Breast epithelium (tissue), 4 donors: ENCODE measurements around the gene STIMATE. TPM values are rescaled to one million over a fixed set of nuclear protein-coding genes. Genes with fewer than 3 reads are reported as not detected.

Experiments used
- DNase-seq, 2 donors: peaks; one replicate each; pipeline ENCODE4 v3.0.0-alpha.2; 2019; ENCODE audit warnings: low spot score in 2 of 2
- H3K27ac ChIP-seq, 2 donors: fragments of 200-600 bp; sonication (generic) in 1 of 2; one replicate each; pipeline ENCODE4 v1.5.1; 2016 to 2019; ENCODE audit warnings: mild to moderate bottlenecking in 1 of 2
- H3K27me3 ChIP-seq, 2 donors: fragments of 200-600 bp; sonication (generic) in 1 of 2; one replicate each; pipeline versions ENCODE4 v1.5.1 to v1.6.0; 2017 to 2019; ENCODE audit warnings: control low read depth in 1 of 2, mild to moderate bottlenecking in 1 of 2
- H3K36me3 ChIP-seq: fragments of 200-600 bp; one replicate; pipeline ENCODE4 v1.5.1; 2019
- H3K4me1 ChIP-seq, 2 donors: fragments of 200-600 bp; sonication (generic); one replicate each; pipeline ENCODE4 v1.5.1; 2016 to 2019; ENCODE audit warnings: control low read depth in 1 of 2
- H3K4me3 ChIP-seq, 3 donors: fragments of 200-600 bp; sonication (generic); 1 replicate in 2 of 3; 2 replicates in 1 of 3; pipeline ENCODE4 v1.5.1; 2016 to 2019; ENCODE audit warnings: mild to moderate bottlenecking in 3 of 3, moderate library complexity in 2 of 3
- H3K9me3 ChIP-seq, 2 donors: fragments of 200-600 bp; sonication (generic) in 1 of 2; one replicate each; pipeline ENCODE4 v1.5.1; 2016 to 2019; ENCODE audit warnings: control low read depth in 1 of 2
- POLR2A ChIP-seq: fragments of 450-650 bp; IDR thresholded peaks from one replicate; pipeline ENCODE4 v1.6.1; 2016; ENCODE audit warnings: antibody characterized with exemption, mild to moderate bottlenecking, moderate library complexity
- POLR2AphosphoS5 ChIP-seq, 3 donors: sonication (generic); formaldehyde crosslinking; IDR thresholded peaks; one replicate each; pipeline ENCODE4 v1.6.1; 2017; ENCODE audit warnings: antibody characterized with exemption in 3 of 3
- intact Hi-C: fragments of 100-400 bp; cut with DNase I; formaldehyde crosslinking; loops from one replicate; pipeline ENCODE4 v1.15.1; 2023; ENCODE audit warnings: low total_unique reads
- total RNA-seq, 3 donors: library from RNA; depleted of rRNA; stranded (reverse); fragments of >200 nt; gene quantifications; one replicate each; pipeline ENCODE4 v1.1.0, GENCODE V29; 2016
- TF ChIP-seq, protein P1 (sequence below), 3 donors: fragments of 450-650 bp; IDR thresholded peaks; one replicate each; pipeline ENCODE4 v1.5.1; 2016 to 2017; ENCODE audit warnings: antibody characterized with exemption in 3 of 3, mild to moderate bottlenecking in 3 of 3, moderate library complexity in 3 of 3

Gene STIMATE
- total RNA-seq, 3 donors from 2014 or later = 14.0 to 18.7 (median 14.7) TPM

DNA sequence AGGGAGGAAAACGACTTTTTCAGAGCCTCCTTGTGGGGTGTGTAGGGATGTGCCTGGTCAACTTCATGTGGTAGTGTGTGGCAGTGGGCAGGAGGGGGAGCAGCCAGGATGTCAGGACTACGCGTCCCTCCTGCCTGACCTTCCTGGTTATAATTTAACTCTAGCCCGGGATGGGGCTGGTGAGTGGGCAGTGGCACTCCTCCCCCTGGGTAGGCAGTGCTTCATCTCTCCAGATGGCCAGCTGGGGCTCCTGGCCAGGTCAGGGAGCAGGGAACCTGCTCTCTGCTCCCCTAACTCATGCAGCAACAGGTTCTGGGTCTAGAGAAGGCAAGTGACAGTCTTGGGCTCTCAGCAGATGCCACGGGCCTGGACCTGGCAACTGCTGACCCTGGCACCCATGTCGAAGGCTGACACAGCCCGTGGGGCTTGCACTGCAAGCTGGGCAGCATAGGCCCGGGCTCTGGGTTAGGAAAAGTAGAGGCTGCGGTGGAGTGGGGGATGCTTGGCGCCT is 69.4 kb downstream of the STIMATE start:
- intact Hi-C loops = no loop called here
- Histone ChIP-seq H3K27me3 (no peaks in the 10 kb centered on the region), H3K36me3 (no peaks in the 10 kb centered on the region), H3K4me1 (peaks cover 0 to 5% of the 10 kb centered on the region in 2 donors), H3K4me3 (no peak overlapping the region), H3K9me3 (no peaks in the 10 kb centered on the region), H3K27ac (no peak overlapping the region)
- TF ChIP-seq, protein P1, sequence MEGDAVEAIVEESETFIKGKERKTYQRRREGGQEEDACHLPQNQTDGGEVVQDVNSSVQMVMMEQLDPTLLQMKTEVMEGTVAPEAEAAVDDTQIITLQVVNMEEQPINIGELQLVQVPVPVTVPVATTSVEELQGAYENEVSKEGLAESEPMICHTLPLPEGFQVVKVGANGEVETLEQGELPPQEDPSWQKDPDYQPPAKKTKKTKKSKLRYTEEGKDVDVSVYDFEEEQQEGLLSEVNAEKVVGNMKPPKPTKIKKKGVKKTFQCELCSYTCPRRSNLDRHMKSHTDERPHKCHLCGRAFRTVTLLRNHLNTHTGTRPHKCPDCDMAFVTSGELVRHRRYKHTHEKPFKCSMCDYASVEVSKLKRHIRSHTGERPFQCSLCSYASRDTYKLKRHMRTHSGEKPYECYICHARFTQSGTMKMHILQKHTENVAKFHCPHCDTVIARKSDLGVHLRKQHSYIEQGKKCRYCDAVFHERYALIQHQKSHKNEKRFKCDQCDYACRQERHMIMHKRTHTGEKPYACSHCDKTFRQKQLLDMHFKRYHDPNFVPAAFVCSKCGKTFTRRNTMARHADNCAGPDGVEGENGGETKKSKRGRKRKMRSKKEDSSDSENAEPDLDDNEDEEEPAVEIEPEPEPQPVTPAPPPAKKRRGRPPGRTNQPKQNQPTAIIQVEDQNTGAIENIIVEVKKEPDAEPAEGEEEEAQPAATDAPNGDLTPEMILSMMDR (IDR thresholded peaks at IDR 0.05) = no peak
- TF ChIP-seq POLR2A = no peak
- no peak for TF ChIP-seq POLR2AphosphoS5 (IDR thresholded peaks at IDR 0.05)
- no peak for DNase-seq

DNA sequence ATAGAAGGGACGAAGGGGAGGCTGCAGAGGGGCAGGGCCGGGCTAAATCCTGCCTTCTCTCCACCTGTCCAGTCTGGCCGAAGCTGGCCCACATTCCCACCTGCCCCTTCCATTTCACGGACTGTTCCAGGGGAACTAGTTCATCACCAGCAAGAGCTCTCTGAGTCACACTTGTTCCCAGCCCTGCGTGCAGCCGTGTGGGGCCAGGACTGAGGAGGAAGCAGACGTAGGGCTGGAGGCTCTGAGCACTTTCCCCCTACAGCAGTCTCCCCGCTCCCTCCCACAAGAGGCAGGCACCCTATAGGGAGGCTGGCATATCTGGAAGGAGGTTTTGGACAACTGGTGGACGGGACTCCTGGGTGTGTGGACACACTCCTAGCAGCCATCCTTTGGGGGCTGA is 69.9 kb downstream of the STIMATE start:
- H3K9me3 ChIP-seq = no peaks in the 10 kb centered on the region
- DNase-seq = no peak
- H3K36me3 ChIP-seq = no peaks in the 10 kb centered on the region
- TF ChIP-seq, protein P1 (IDR thresholded peaks at IDR 0.05) = no peak
- TF ChIP-seq POLR2AphosphoS5 (IDR thresholded peaks at IDR 0.05) = no peak
- no peak for TF ChIP-seq POLR2A
- no peaks in the 10 kb centered on the region for H3K27me3 ChIP-seq
- H3K27ac ChIP-seq = no peak overlapping the region
- intact Hi-C loops = no loop called here
- peaks cover 0 to 5% of the 10 kb centered on the region in 2 donors for H3K4me1 ChIP-seq
- H3K4me3 ChIP-seq = no peak overlapping the region

DNA sequence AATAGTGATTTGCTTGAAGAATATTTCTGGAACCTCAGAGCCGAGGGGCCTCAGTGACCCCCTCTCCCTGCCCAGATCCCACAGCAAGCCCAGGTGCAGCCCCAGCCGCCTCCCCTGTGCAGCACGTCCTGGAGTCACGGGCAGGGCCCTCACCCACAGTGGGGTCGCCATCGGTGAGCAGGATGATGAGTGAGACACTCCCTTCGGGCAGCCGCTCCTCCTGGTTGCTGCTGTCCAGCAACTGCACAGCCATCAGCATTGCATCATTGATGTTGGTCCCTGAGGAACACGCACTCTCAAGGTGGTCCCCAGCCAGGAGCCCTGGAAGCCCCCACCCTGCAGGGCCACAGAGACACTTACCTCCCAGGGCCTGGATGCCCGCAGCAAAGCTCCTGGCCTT is 73.3 kb downstream of the STIMATE start:
- no peaks in the 10 kb centered on the region for H3K27me3 ChIP-seq
- no peak overlapping the region for H3K4me3 ChIP-seq
- H3K27ac ChIP-seq = no peak overlapping the region
- intact Hi-C loops = no loop called here
- no peak for TF ChIP-seq POLR2A
- no peak for TF ChIP-seq POLR2AphosphoS5 (IDR thresholded peaks at IDR 0.05)
- TF ChIP-seq, protein P1 (IDR thresholded peaks at IDR 0.05) = no peak
- no peak for DNase-seq
- no peaks in the 10 kb centered on the region for H3K36me3 ChIP-seq
- H3K4me1 ChIP-seq = no peaks in the 10 kb centered on the region
- H3K9me3 ChIP-seq = no peaks in the 10 kb centered on the region

- no peak for DNase-seq
- Histone ChIP-seq H3K4me1 (no peaks in the 10 kb centered on the region), H3K4me3 (no peak overlapping the region), H3K36me3 (no peaks in the 10 kb centered on the region), H3K9me3 (no peaks in the 10 kb centered on the region), H3K27ac (no peak overlapping the region), H3K27me3 (no peaks in the 10 kb centered on the region)
- intact Hi-C loops = no loop called here
- TF ChIP-seq POLR2AphosphoS5 (IDR thresholded peaks at IDR 0.05) (no peak), POLR2A (no peak)
- TF ChIP-seq, protein P1 (IDR thresholded peaks at IDR 0.05) = no peak
These were observed 75.0 kb downstream of the STIMATE start for GRCh38 chr3:52822363-52822762.

- Histone ChIP-seq H3K27me3 (no peaks in the 10 kb centered on the region), H3K9me3 (no peaks in the 10 kb centered on the region), H3K4me3 (no peak overlapping the region), H3K27ac (no peak overlapping the region), H3K36me3 (no peaks in the 10 kb centered on the region), H3K4me1 (no peaks in the 10 kb centered on the region)
- TF ChIP-seq POLR2A (no peak), POLR2AphosphoS5 (IDR thresholded peaks at IDR 0.05) (no peak)
- TF ChIP-seq, protein P1 (IDR thresholded peaks at IDR 0.05) = no peak
- DNase-seq = no peak
- intact Hi-C loops = loop anchor here (2.0 kb wide), 1 partner anchor 28 kb away; no protein-coding TSS in a partner anchor
These were observed 76.6 kb downstream of the STIMATE start for GRCh38 chr3:52820736-52821135.
